ENCODE data around the gene ANGPTL3. TPM values are rescaled to one million over a fixed set of nuclear protein-coding genes. Genes with fewer than 3 reads are reported as not detected.

The ANGPTL3 gene
- total and polyA plus RNA-seq, 7 donors: not detected

DNA sequence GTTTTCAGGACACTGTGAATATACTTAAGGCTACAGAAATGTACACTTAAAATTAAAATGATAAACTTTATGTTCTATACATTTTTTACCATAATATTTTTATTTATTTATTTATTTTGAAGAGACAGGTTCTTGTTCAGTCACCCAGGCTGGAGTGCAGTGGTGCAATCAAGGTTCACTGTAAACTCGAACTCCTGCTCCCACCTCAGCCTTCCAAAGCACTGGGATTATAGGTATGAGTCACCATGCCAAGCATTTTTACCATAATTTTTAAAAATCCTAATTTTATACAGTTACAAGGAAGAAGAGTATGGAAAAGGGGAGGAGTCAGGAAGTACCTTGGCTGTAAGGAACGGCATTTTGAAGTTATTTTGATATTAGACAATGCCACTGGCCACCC lies 23.6 kb upstream of the ANGPTL3 start:
- TF ChIP-seq, protein P1, sequence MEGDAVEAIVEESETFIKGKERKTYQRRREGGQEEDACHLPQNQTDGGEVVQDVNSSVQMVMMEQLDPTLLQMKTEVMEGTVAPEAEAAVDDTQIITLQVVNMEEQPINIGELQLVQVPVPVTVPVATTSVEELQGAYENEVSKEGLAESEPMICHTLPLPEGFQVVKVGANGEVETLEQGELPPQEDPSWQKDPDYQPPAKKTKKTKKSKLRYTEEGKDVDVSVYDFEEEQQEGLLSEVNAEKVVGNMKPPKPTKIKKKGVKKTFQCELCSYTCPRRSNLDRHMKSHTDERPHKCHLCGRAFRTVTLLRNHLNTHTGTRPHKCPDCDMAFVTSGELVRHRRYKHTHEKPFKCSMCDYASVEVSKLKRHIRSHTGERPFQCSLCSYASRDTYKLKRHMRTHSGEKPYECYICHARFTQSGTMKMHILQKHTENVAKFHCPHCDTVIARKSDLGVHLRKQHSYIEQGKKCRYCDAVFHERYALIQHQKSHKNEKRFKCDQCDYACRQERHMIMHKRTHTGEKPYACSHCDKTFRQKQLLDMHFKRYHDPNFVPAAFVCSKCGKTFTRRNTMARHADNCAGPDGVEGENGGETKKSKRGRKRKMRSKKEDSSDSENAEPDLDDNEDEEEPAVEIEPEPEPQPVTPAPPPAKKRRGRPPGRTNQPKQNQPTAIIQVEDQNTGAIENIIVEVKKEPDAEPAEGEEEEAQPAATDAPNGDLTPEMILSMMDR (IDR thresholded peaks at IDR 0.05): no peak
- peaks cover 0 to 29% of the 10 kb centered on the region in 2 donors for H3K36me3 ChIP-seq (ENCODE audit: insufficient read depth in 1 of 2, low read depth in 1 of 2)
- H3K4me1 ChIP-seq: no peaks in the 10 kb centered on the region
- ATAC-seq: no peak
- 40 to 43% (median 42%) methylated on average over 2 of the region's 2 CpGs for WGBS, 3 donors
- H3K4me3 ChIP-seq: no peak overlapping the region
- peaks cover 6% of the 10 kb centered on the region for H3K9me3 ChIP-seq
- H3K27ac ChIP-seq: no peak overlapping the region
- no peak for DNase-seq
- intact Hi-C loops (cut with DNase I): no loop called here
- no peaks in the 10 kb centered on the region for H3K27me3 ChIP-seq (ENCODE audit: insufficient read depth in 3 of 3, low read length in 2 of 3)

DNA sequence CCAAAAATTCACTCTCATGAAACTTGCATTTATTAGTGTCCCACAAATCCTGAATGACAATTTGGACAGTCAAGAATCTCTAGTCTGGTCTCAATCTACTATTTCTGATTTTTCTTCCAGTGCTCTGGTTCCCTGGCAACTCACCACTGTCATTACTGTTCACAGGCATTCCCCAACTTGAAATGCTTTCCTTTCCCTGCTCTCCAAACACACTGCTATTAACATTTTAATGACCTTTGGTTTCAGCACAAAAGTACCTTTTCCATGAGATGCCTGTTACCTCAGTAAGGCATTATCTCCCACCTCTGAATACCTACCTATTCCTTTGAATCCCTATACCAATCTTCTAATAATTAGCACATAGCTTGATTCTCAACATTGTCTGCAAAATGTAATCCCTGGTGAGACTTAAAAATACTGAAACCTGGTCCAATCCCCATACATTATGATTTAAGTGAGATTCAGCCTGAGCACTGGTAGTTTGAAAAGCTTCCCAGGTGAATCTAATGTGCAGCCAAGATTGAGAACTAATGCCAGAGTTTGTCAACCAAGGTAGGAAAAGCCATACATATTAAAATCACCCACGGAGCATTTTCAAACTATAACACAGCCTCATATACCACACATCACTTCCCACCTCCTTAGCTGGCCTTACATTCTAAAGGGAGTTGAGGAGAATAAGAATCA lies 11.7 kb upstream of the ANGPTL3 start:
- 17 to 38% (median 31%) methylated on average over 1 of the region's 1 CpG for WGBS, 3 donors
- Histone ChIP-seq H3K36me3 (ENCODE audit: insufficient read depth in 1 of 2, low read depth in 1 of 2) (peaks cover 0 to 10% of the 10 kb centered on the region in 2 donors), H3K27ac (no peak overlapping the region), H3K9me3 (no peaks in the 10 kb centered on the region), H3K4me3 (no peak overlapping the region), H3K27me3 (ENCODE audit: insufficient read depth in 3 of 3, low read length in 2 of 3) (no peaks in the 10 kb centered on the region), H3K4me1 (no peaks in the 10 kb centered on the region)
- no peak for DNase-seq
- TF ChIP-seq, protein P1 (IDR thresholded peaks at IDR 0.05): no peak
- no peak for ATAC-seq
- intact Hi-C loops (cut with DNase I): no loop called here

DNA sequence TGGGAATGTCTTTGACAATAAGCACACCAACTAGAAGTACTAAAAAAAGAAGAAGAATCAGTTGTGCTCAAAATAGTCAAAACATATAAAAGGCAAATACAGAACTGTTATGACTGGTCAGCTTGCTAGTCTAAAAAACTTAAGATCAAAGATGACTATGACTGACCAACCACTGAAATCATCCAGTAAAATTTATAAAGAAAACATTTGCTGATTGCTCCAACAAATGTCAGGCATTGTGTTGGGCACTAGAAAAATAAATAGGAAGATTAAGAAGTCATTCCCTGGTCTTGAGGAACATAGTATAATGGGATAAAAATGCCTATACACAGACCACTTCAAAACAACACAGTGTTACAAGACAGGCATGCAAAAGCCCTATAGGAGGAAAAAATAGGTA lies 9.3 kb upstream of the ANGPTL3 start:
- ATAC-seq (no peak), DNase-seq (no peak)
- TF ChIP-seq, protein P1 (IDR thresholded peaks at IDR 0.05): no peak
- H3K27ac ChIP-seq: no peak overlapping the region
- no peaks in the 10 kb centered on the region for H3K27me3 ChIP-seq (ENCODE audit: insufficient read depth in 3 of 3, low read length in 2 of 3)
- H3K4me3 ChIP-seq: no peak overlapping the region
- no peaks in the 10 kb centered on the region for H3K4me1 ChIP-seq
- H3K36me3 ChIP-seq (ENCODE audit: insufficient read depth in 1 of 2, low read depth in 1 of 2): peaks cover 0 to 10% of the 10 kb centered on the region in 2 donors
- no peaks in the 10 kb centered on the region for H3K9me3 ChIP-seq
- intact Hi-C loops (cut with DNase I): no loop called here

DNA sequence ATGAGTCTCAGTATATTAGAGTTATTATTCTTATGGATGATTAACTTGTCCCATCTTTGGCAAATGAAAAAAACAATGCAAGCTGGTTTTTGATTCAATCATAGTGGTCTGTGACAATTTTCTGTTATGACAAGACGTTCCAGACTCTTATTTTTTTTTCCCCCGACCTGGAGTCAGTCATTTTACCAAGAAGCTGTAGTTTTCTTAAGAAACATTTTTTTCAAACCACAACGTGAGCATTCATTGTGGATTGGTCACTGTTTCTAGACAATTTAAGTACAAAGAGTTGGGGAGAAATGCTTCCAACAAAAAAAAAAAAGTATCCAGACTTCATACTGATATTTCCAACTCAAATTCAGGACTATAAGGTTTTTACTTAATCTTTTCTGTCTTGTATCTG lies 8.0 kb upstream of the ANGPTL3 start:
- Histone ChIP-seq H3K27ac (no peak overlapping the region), H3K4me3 (no peak overlapping the region), H3K36me3 (ENCODE audit: insufficient read depth in 1 of 2, low read depth in 1 of 2) (peaks cover 0 to 10% of the 10 kb centered on the region in 2 donors), H3K4me1 (no peaks in the 10 kb centered on the region), H3K27me3 (ENCODE audit: insufficient read depth in 3 of 3, low read length in 2 of 3) (no peaks in the 10 kb centered on the region), H3K9me3 (no peaks in the 10 kb centered on the region)
- intact Hi-C loops (cut with DNase I): no loop called here
- no peak for ATAC-seq
- 89 to 91% (median 90%) methylated on average over 3 of the region's 3 CpGs for WGBS, 3 donors
- no peak for DNase-seq
- TF ChIP-seq, protein P1 (IDR thresholded peaks at IDR 0.05): no peak

Data from psoas muscle (tissue), 8 donors.